Gastroesophageal sphincter (tissue), 4 donors: ENCODE measurements around the gene MC2R. TPM values are rescaled to one million over a fixed set of nuclear protein-coding genes. Genes with fewer than 3 reads are reported as not detected.

Experiments
- ATAC-seq: fragments of 150-250 bp; one replicate; pipeline ENCODE4 v1.9.1; 2016; ENCODE audit warnings: mild to moderate bottlenecking, moderate library complexity
- H3K27ac ChIP-seq, 4 donors: fragments of 200-600 bp; sonication (generic) in 3 of 4; 1 replicate in 3 of 4; 2 replicates in 1 of 4; pipeline ENCODE4 v1.5.1; 2016 to 2019
- H3K27me3 ChIP-seq: fragments of 200-600 bp; sonication (generic); one replicate; pipeline ENCODE4 v1.5.1; 2019
- H3K36me3 ChIP-seq, 2 donors: fragments of 200-600 bp; sonication (generic); one replicate each; pipeline ENCODE4 v1.5.1; 2019; ENCODE audit warnings: control low read depth in 1 of 2
- H3K4me1 ChIP-seq, 3 donors: fragments of 200-600 bp; sonication (generic); 1 replicate in 2 of 3; 2 replicates in 1 of 3; pipeline ENCODE4 v1.5.1; 2016 to 2019; ENCODE audit warnings: control low read depth in 2 of 3
- H3K4me3 ChIP-seq, 2 donors: fragments of 200-600 bp; sonication (generic); one replicate each; pipeline ENCODE4 v1.5.1; 2019; ENCODE audit warnings: mild to moderate bottlenecking in 1 of 2, moderate library complexity in 1 of 2
- H3K9me3 ChIP-seq, 3 donors: fragments of 200-600 bp; sonication (generic); one replicate each; pipeline ENCODE4 v1.5.1; 2017 to 2019; ENCODE audit warnings: control low read depth in 2 of 3
- CTCF ChIP-seq, 4 experiments: fragments of 200-600 bp in 2 of 4; fragments of 450-650 bp in 2 of 4; sonication (generic) in 1 of 4; IDR thresholded peaks; one replicate each; pipeline ENCODE4 v1.5.1; 2017 to 2019; ENCODE audit warnings: antibody characterized with exemption in 4 of 4, mild to moderate bottlenecking in 2 of 4, moderate library complexity in 2 of 4
- EP300 ChIP-seq: sonication (generic); formaldehyde crosslinking; IDR thresholded peaks from one replicate; pipeline ENCODE4 v1.6.1; 2017; ENCODE audit warnings: antibody characterized with exemption, mild to moderate bottlenecking
- POLR2A ChIP-seq, 2 donors: fragments of 450-650 bp; IDR thresholded peaks; one replicate each; pipeline ENCODE4 v1.6.1; 2017; ENCODE audit warnings: antibody characterized with exemption in 2 of 2, mild to moderate bottlenecking in 2 of 2, moderate library complexity in 1 of 2
- POLR2AphosphoS5 ChIP-seq: sonication (generic); formaldehyde crosslinking; IDR thresholded peaks from one replicate; pipeline ENCODE4 v1.6.1; 2017; ENCODE audit warnings: antibody characterized with exemption
- WGBS, 2 donors: methylation state at CpG; one replicate each; pipeline ENCODE4 v1.1.5; 2018; ENCODE audit warnings: low coverage in 1 of 2; 5-methylcytosine and 5-hydroxymethylcytosine counted together
- total RNA-seq, 4 donors: library from RNA; depleted of rRNA; stranded (reverse); fragments of >200 nt; gene quantifications; one replicate each; pipeline ENCODE4 v1.1.0, GENCODE V29; 2016

MC2R gene
- total RNA-seq, 4 donors from 2014 or later, result not detected

GRCh38 chr18:13913205-13913604, 2.1 kb downstream of the MC2R start:
- H3K9me3 ChIP-seq, result no peaks in the 10 kb centered on the region
- no peak for TF ChIP-seq CTCF (IDR thresholded peaks at IDR 0.05)
- no peak for TF ChIP-seq EP300
- TF ChIP-seq POLR2AphosphoS5, result no peak
- no peak for TF ChIP-seq POLR2A (IDR thresholded peaks at IDR 0.05)
- WGBS, 2 donors, result 78 to 87% methylated on average over 4 to 7 of the region's 10 CpGs
- H3K4me1 ChIP-seq, result peaks cover 0 to 17% (median 0%) of the 10 kb centered on the region in 3 donors
- no peak for ATAC-seq
- H3K27ac ChIP-seq, result no peak overlapping the region
- H3K36me3 ChIP-seq, result no peaks in the 10 kb centered on the region
- no peaks in the 10 kb centered on the region for H3K27me3 ChIP-seq
- H3K4me3 ChIP-seq, result no peak overlapping the region

- no peaks in the 10 kb centered on the region for H3K36me3 ChIP-seq
- peaks cover 0 to 17% (median 0%) of the 10 kb centered on the region in 3 donors for H3K4me1 ChIP-seq
- H3K4me3 ChIP-seq, result no peak overlapping the region
- no peak for TF ChIP-seq POLR2AphosphoS5
- TF ChIP-seq CTCF (IDR thresholded peaks at IDR 0.05), result no peak
- WGBS, 2 donors, result 68 to 93% methylated on average over 3 to 5 of the region's 9 CpGs
- H3K27ac ChIP-seq, result no peak overlapping the region
- H3K9me3 ChIP-seq, result no peaks in the 10 kb centered on the region
- H3K27me3 ChIP-seq, result no peaks in the 10 kb centered on the region
- no peak for ATAC-seq
These were observed 2.7 kb downstream of the MC2R start for GRCh38 chr18:13912601-13913000.

GRCh38 chr18:13910986-13911385, 4.3 kb downstream of the MC2R start:
- 73 to 75% methylated on average over 5 to 6 of the region's 6 CpGs for WGBS, 2 donors
- no peak for TF ChIP-seq CTCF (IDR thresholded peaks at IDR 0.05)
- no peak for TF ChIP-seq EP300
- TF ChIP-seq POLR2AphosphoS5, result no peak
- TF ChIP-seq POLR2A (IDR thresholded peaks at IDR 0.05), result no peak
- Histone ChIP-seq H3K27me3 (no peaks in the 10 kb centered on the region), H3K27ac (no peak overlapping the region), H3K4me1 (peaks cover 0 to 9% (median 0%) of the 10 kb centered on the region in 3 donors), H3K4me3 (no peak overlapping the region), H3K9me3 (no peaks in the 10 kb centered on the region), H3K36me3 (no peaks in the 10 kb centered on the region)
- no peak for ATAC-seq

- TF ChIP-seq CTCF (IDR thresholded peaks at IDR 0.05) (no peak), EP300 (no peak), POLR2A (IDR thresholded peaks at IDR 0.05) (no peak)
- Histone ChIP-seq H3K27ac (no peak overlapping the region), H3K4me1 (peaks cover 0 to 4% (median 0%) of the 10 kb centered on the region in 3 donors), H3K4me3 (no peak overlapping the region), H3K36me3 (no peaks in the 10 kb centered on the region), H3K27me3 (no peaks in the 10 kb centered on the region), H3K9me3 (no peaks in the 10 kb centered on the region)
- ATAC-seq, result no peak
These were observed 4.8 kb downstream of the MC2R start for GRCh38 chr18:13910501-13910900.

GRCh38 chr18:13909141-13909940, 6.0 kb downstream of the MC2R start:
- TF ChIP-seq EP300 (no peak), POLR2AphosphoS5 (no peak), CTCF (IDR thresholded peaks at IDR 0.05) (no peak), POLR2A (IDR thresholded peaks at IDR 0.05) (no peak)
- ATAC-seq, result no peak
- Histone ChIP-seq H3K27me3 (no peaks in the 10 kb centered on the region), H3K4me3 (no peak overlapping the region), H3K27ac (no peak overlapping the region), H3K4me1 (no peaks in the 10 kb centered on the region), H3K36me3 (no peaks in the 10 kb centered on the region), H3K9me3 (no peaks in the 10 kb centered on the region)
- WGBS, 2 donors, result 73 to 91% methylated on average over 1 to 4 of the region's 4 CpGs
